ENCODE measurements around the gene CRB2. TPM values are rescaled to one million over a fixed set of nuclear protein-coding genes. Genes with fewer than 3 reads are reported as not detected.

CRB2 gene
- total RNA-seq, 2 donors from 2014 or later: under 0.01 to 1.3 TPM

GRCh38 chr9:123334639-123335038, 21.4 kb upstream of the CRB2 start:
- DNase-seq (no peak), ATAC-seq (no peak)
- Histone ChIP-seq H3K4me1 (peaks cover 6% of the 10 kb centered on the region), H3K27ac (no peak overlapping the region), H3K4me3 (no peak overlapping the region), H3K27me3 (no peaks in the 10 kb centered on the region), H3K36me3 (replicated peaks in 1 of 2; ENCODE audit: insufficient read depth in 1 of 2, low read depth in 2 of 2) (no peaks in the 10 kb centered on the region), H3K9me3 (no peaks in the 10 kb centered on the region)
- intact Hi-C loops (cut with DNase I): no loop called here
- no peak for TF ChIP-seq CTCF (IDR thresholded peaks at IDR 0.05)
- no peak for TF ChIP-seq POLR2A (IDR thresholded peaks at IDR 0.05)
- WGBS, 2 donors: 79 to 87% methylated on average over 3 of the region's 3 CpGs

- no peak for TF ChIP-seq CTCF (IDR thresholded peaks at IDR 0.05)
- TF ChIP-seq POLR2A (IDR thresholded peaks at IDR 0.05): no peak
- no peaks in the 10 kb centered on the region for H3K9me3 ChIP-seq
- WGBS, 2 donors: 16 to 38% methylated on average over 7 to 9 of the region's 9 CpGs
- H3K27me3 ChIP-seq: no peaks in the 10 kb centered on the region
- no peak overlapping the region for H3K4me3 ChIP-seq
- peak; percentile 51 for ATAC-seq
- intact Hi-C loops (cut with DNase I): no loop called here
- H3K27ac ChIP-seq: no peak overlapping the region
- H3K36me3 ChIP-seq (replicated peaks in 1 of 2; ENCODE audit: insufficient read depth in 1 of 2, low read depth in 2 of 2): no peaks in the 10 kb centered on the region
- peaks cover 6% of the 10 kb centered on the region for H3K4me1 ChIP-seq
- DNase-seq: peak; percentile 22 to 38 (median 31)
These were observed 20.6 kb upstream of the CRB2 start for GRCh38 chr9:123335193-123335985.

- 34 to 42% methylated on average over 6 of the region's 6 CpGs for WGBS, 2 donors
- Histone ChIP-seq H3K36me3 (replicated peaks in 1 of 2; ENCODE audit: insufficient read depth in 1 of 2, low read depth in 2 of 2) (no peaks in the 10 kb centered on the region), H3K27me3 (no peaks in the 10 kb centered on the region), H3K4me1 (peaks cover 6% of the 10 kb centered on the region), H3K9me3 (no peaks in the 10 kb centered on the region), H3K27ac (no peak overlapping the region), H3K4me3 (no peak overlapping the region)
- ATAC-seq (peak; percentile 17), DNase-seq (no peak)
- TF ChIP-seq CTCF (IDR thresholded peaks at IDR 0.05): no peak
- no peak for TF ChIP-seq POLR2A (IDR thresholded peaks at IDR 0.05)
- intact Hi-C loops (cut with DNase I): no loop called here
These were observed 20.0 kb upstream of the CRB2 start for GRCh38 chr9:123335986-123336329.

- no peaks in the 10 kb centered on the region for H3K36me3 ChIP-seq (replicated peaks in 1 of 2; ENCODE audit: insufficient read depth in 1 of 2, low read depth in 2 of 2)
- no peak for TF ChIP-seq CTCF (IDR thresholded peaks at IDR 0.05)
- no peak for TF ChIP-seq POLR2A (IDR thresholded peaks at IDR 0.05)
- no peak for ATAC-seq
These were observed 19.5 kb upstream of the CRB2 start for GRCh38 chr9:123336449-123336848.

GRCh38 chr9:123336959-123337358, 19.0 kb upstream of the CRB2 start:
- H3K4me1 ChIP-seq: peaks cover 6% of the 10 kb centered on the region
- no peak overlapping the region for H3K4me3 ChIP-seq
- H3K36me3 ChIP-seq (replicated peaks in 1 of 2; ENCODE audit: insufficient read depth in 1 of 2, low read depth in 2 of 2): no peaks in the 10 kb centered on the region
- ATAC-seq (no peak), DNase-seq (no peak)
- no peak overlapping the region for H3K27ac ChIP-seq
- H3K27me3 ChIP-seq: no peaks in the 10 kb centered on the region
- intact Hi-C loops (cut with DNase I): no loop called here
- no peaks in the 10 kb centered on the region for H3K9me3 ChIP-seq
- no peak for TF ChIP-seq POLR2A (IDR thresholded peaks at IDR 0.05)
- no peak for TF ChIP-seq CTCF (IDR thresholded peaks at IDR 0.05)

More at GRCh38 chr9:123336449-123336848, 19.5 kb upstream of the CRB2 start:
- Histone ChIP-seq H3K4me1 (peaks cover 6% of the 10 kb centered on the region), H3K9me3 (no peaks in the 10 kb centered on the region), H3K27me3 (no peaks in the 10 kb centered on the region), H3K4me3 (no peak overlapping the region), H3K27ac (no peak overlapping the region)
- intact Hi-C loops (cut with DNase I): no loop called here
- no peak for DNase-seq
- WGBS, 2 donors: 81 to 96% methylated on average over 3 of the region's 3 CpGs

Data from body of pancreas (tissue), 4 donors.